Measurements from ENCODE around the gene RBM20. TPM values are rescaled to one million over a fixed set of nuclear protein-coding genes. Genes with fewer than 3 reads are reported as not detected.
A peak's percentile ranks its signal among the peaks of the same experiment; 100 is the strongest.

RBM20 gene
- polyA plus RNA-seq, 10 donors, result 6.8 to 17.0 (median 10.3) TPM

- DNase-seq, result no peak
These were observed 166.5 kb downstream of the RBM20 start for GRCh38 chr10:110810625-110811024.

DNA sequence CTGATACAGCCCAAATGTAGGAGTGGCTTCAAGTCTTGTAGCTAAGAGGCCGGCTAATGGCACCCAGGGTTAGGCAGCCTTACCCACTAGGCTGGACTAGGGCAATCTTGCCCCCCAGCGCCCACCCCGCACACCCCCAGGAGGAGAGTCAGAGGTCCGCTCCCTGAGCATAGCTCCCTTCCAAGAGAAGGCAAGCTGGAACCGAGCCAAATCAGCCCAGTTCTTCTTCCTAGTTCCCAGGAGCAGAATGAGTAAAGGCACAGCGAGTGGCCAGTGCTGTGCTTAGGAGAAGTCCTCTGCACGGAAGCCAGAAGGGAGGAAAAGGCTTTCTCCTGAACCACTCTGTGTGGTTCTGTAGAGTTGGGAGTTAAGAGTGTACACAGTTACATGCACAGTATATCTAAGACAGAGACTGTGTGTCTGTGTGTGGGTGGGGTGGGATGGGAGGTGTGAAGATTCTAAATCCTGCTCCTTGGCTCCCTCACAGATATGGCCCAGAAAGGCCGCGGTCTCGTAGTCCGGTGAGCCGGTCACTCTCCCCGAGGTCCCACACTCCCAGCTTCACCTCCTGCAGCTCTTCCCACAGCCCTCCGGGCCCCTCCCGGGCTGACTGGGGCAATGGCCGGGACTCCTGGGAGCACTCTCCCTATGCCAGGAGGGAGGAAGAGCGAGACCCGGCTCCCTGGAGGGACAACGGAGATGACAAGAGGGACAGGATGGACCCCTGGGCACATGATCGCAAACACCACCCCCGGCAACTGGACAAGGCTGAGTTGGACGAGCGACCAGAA, 167.8 kb downstream of the RBM20 start:
- no peak for DNase-seq

DNA sequence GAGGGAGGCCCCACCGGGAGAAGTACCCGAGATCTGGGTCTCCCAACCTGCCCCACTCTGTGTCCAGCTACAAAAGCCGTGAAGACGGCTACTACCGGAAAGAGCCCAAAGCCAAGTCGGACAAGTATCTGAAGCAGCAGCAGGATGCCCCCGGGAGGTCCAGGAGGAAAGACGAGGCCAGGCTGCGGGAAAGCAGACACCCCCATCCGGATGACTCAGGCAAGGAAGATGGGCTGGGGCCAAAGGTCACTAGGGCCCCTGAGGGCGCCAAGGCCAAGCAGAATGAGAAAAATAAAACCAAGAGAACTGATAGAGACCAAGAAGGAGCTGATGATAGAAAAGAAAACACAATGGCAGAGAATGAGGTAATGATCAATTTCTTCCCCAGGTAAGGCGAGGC, 168.4 kb downstream of the RBM20 start:
- DNase-seq, result no peak

- DNase-seq, result no peak
These were observed 169.8 kb downstream of the RBM20 start for GRCh38 chr10:110813743-110814472.

GRCh38 chr10:110815354-110816004, 171.3 kb downstream of the RBM20 start:
- no peak for DNase-seq

DNA sequence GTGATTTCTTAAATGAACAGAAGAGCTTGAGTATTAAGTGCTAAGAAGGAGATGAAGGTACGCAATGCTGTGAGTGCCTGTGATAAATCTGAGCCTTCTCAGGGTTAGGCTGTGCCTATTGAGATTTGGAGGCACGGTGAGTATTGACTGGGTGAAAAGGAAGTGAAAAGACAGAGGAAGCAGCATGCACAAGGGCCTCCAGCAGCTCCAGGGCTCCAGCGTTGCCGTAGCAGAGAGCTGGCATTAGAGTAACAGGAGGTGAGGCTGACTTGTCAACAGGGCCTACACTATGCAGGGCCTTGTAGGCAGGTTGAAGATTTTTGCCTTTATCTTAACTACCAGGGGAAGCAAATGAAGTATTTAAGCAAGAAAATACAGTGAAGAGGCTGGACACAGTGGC, 173.5 kb downstream of the RBM20 start:
- no peak for DNase-seq

- DNase-seq, result peak in 2 of 3 donors; percentile 37 to 39
These were observed 174.4 kb downstream of the RBM20 start for GRCh38 chr10:110818311-110819256.

- DNase-seq, result peak; percentile 76 to 79 (median 79)
These were observed 176.2 kb downstream of the RBM20 start for GRCh38 chr10:110820321-110820814.

DNA sequence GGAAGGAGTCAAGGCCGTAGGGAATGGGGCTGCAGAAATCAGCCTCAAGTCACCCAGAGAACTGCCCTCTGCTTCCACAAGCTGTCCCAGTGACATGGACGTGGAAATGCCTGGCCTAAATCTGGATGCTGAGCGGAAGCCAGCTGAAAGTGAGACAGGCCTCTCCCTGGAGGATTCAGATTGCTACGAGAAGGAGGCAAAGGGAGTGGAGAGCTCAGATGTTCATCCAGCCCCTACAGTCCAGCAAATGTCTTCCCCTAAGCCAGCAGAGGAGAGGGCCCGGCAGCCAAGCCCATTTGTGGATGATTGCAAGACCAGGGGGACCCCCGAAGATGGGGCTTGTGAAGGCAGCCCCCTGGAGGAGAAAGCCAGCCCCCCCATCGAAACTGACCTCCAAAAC, 177.4 kb downstream of the RBM20 start:
- DNase-seq, result peak in 2 of 3 donors; percentile 58 to 74

DNA sequence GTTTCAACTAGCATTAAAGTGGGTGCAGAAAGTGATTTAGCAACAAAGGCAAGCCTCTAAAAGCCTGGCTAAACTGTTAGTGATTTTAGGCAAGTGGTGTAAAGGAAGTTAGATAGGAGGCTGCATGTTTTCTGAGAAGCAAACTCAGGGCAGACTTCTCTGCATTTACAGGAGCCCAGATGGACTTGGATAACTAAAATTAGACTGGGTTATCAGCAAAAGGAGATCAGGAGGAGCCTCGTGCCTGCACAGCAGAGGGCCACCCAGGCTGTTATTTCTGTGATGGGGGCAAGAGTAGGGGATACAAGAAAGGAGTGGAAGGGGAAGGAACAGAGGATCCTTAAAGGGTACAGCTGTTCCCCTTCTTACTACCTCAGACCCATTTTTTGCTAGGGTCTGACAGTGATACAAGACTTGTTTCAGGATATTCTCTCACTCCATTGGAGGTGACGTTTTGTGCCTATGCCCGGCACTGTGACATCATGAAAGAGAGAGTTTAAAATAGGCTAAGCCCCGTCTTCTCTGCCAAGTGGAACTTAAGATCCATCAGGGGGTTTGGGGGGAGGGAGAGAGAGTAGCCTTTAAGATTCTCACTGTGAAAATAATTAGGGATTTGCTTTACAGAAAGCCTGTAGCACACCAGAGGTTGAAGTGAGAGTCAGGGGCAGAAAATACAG, 178.0 kb downstream of the RBM20 start:
- peak in 2 of 3 donors; percentile 54 to 63 for DNase-seq

DNA sequence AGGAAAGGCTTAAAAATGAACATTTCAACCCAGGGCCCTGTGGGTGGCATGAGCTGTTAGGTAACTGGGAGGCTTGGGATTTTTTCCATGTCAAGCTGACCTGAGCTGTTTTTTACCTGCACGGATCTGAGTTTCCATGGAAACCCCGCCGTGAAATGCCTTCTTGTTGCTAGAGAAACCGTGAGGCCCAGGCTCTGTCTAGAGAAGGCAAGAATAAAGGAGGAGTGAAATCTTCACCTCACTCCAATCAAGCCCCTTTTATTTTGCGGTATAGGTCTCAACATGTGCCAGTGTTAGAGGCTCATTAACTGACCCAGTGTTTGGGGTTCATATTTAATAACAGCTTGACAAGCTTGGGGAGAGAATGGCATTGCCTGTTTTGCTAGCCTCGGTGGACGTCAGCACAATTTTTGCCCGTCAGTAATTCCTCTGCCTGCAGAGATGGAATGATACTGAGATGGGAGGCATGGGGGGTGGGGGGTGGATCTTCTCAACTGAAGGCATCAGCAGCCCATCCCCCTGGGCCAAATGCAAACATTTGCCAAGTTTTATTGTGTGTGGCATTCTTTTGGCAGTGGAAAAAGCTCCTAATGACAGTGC, 178.7 kb downstream of the RBM20 start:
- no peak for DNase-seq

DNA sequence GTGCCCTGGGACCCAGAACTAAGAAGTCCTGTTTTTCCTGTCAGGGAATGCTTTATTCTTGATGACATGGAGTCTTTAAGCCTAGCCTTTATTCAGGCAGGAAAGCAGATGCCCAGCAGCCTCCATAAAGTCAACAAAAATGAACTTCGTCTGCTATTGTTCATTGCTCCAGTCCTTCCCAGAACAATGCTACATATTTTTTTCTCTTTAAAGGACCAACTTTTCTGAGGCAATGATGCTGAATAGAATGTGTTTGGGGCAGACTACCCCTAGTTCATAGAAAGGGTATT, 180.0 kb downstream of the RBM20 start:
- no peak for DNase-seq

DNA sequence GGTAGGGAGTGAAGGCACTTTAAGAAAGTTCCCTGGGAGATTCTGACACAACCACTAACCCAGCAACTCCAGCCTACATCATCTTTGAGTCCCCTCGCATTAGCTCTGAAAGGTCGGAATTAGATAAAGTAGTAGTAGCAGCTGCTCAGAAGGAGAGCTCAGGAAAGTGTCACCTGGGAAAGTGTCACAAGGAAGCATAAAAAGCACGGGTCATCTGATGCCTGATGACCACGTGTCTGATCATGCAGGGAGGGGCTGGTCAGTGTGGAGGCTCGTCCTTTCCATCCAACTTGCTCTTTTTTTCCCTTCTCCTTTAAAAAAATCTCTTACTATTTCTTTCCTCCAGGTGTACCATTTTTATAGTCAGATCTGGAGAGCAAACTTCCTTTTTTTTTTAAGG, 180.5 kb downstream of the RBM20 start:
- no peak for DNase-seq

- DNase-seq, result no peak
These were observed 181.4 kb downstream of the RBM20 start for GRCh38 chr10:110825508-110825907.

DNA sequence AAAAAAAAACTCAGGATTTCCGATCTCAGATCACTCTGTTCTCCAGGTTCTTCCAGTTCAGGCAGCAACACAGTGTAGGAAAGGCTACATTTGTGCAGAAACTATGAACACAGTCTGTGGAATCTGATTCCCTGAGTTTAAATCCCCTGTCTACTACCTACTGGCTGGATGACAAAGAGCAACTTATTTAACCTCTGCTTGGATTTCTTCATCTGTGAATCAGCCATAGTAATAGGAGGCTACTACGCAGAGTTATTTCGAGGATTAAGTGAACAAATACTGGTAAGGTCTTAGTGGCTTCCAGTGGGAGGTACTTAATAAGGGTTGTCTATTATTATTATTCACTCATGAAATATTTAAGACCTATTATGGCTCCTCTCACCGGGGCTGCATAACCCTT, 183.3 kb downstream of the RBM20 start:
- DNase-seq, result peak in 1 of 3 donors; percentile 65

GRCh38 chr10:110827875-110828274, 183.7 kb downstream of the RBM20 start:
- peak in 1 of 3 donors; percentile 44 for DNase-seq

- no peak for DNase-seq
These were observed 184.4 kb downstream of the RBM20 start for GRCh38 chr10:110828525-110828924.

- no peak for DNase-seq
These were observed 185.7 kb downstream of the RBM20 start for GRCh38 chr10:110829721-110830410.

- DNase-seq, result no peak
These were observed 189.3 kb downstream of the RBM20 start for GRCh38 chr10:110833234-110833940.

Measured in muscle of back (tissue), 11 donors.